ENCODE data around the gene RNF2. TPM values are rescaled to one million over a fixed set of nuclear protein-coding genes. Genes with fewer than 3 reads are reported as not detected.

RNF2 gene
- total and polyA plus RNA-seq, 2 donors (not counting 3 experiments of a cell fraction or from before 2014, with no cell fraction given) = 13.6 to 30.6 TPM

- BruUV-seq (replicated peaks) = no TSS peak
- no peaks in the 10 kb centered on the region for H4K20me1 ChIP-seq (replicated peaks; ENCODE audit: control insufficient read depth, extremely low read depth, insufficient read depth, low read length)
- H3K27ac ChIP-seq (ENCODE audit: insufficient read depth, low read depth, low read length) = no peak overlapping the region
- DNase-seq (ENCODE audit: low read depth, low spot score) (no peak), FAIRE-seq (no peak)
- H3K79me2 ChIP-seq (ENCODE audit: control insufficient read depth, insufficient read depth, low read length) = no peaks in the 10 kb centered on the region
- H3K27me3 ChIP-seq (ENCODE audit: control insufficient read depth in 2 of 2, insufficient read depth in 2 of 2, low read length in 2 of 2) = no peaks in the 10 kb centered on the region
- dilution Hi-C loops (cut with MboI; ENCODE audit: extremely low pct_ligation_motif_present, low sequenced_read_pairs) (no loop called here), intact Hi-C loops (cut with micrococcal nuclease) (no loop called here)
- H3K4me2 ChIP-seq (ENCODE audit: insufficient read depth, low read length) = no peak overlapping the region
- ChIA-PET CTCF (interaction anchor here (2.1 kb wide), 1 partner anchor 40 kb away, joined by 7 read pairs; no protein-coding TSS in a partner anchor), POLR2A (no interaction called here)
- no peak overlapping the region for H3K4me3 ChIP-seq (replicated peaks in 1 of 3; ENCODE audit: insufficient read depth in 1 of 3, low read depth in 1 of 3, low read length in 3 of 3)
- peaks cover 3% of the 10 kb centered on the region for H3K9me3 ChIP-seq (replicated peaks; ENCODE audit: control insufficient read depth, insufficient read depth, low read length)
- TF ChIP-seq MYC (IDR thresholded peaks at IDR 0.05; ENCODE audit: low read depth, low read length) (no peak), EZH2 (IDR thresholded peaks at IDR 0.05; ENCODE audit: borderline replicate concordance, low read depth, low read length, severe bottlenecking) (no peak), MAX (IDR thresholded peaks at IDR 0.05; ENCODE audit: insufficient read depth, insufficient read length) (no peak), JUN (IDR thresholded peaks at IDR 0.05; ENCODE audit: borderline replicate concordance, insufficient read depth, insufficient read length, low read depth) (no peak), GATA2 (IDR thresholded peaks at IDR 0.05; ENCODE audit: insufficient read depth, insufficient read length, low read depth, low read length) (no peak), POLR2AphosphoS5 (IDR thresholded peaks at IDR 0.05; ENCODE audit: insufficient read depth, low read depth, low read length) (no peak), POLR2A (IDR thresholded peaks at IDR 0.05; ENCODE audit: low read depth, low read length) (no peak), FOS (IDR thresholded peaks at IDR 0.05; ENCODE audit: borderline replicate concordance, insufficient read depth, low read length) (no peak)
- TF ChIP-seq, protein P1, sequence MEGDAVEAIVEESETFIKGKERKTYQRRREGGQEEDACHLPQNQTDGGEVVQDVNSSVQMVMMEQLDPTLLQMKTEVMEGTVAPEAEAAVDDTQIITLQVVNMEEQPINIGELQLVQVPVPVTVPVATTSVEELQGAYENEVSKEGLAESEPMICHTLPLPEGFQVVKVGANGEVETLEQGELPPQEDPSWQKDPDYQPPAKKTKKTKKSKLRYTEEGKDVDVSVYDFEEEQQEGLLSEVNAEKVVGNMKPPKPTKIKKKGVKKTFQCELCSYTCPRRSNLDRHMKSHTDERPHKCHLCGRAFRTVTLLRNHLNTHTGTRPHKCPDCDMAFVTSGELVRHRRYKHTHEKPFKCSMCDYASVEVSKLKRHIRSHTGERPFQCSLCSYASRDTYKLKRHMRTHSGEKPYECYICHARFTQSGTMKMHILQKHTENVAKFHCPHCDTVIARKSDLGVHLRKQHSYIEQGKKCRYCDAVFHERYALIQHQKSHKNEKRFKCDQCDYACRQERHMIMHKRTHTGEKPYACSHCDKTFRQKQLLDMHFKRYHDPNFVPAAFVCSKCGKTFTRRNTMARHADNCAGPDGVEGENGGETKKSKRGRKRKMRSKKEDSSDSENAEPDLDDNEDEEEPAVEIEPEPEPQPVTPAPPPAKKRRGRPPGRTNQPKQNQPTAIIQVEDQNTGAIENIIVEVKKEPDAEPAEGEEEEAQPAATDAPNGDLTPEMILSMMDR (IDR thresholded peaks at IDR 0.05; ENCODE audit: extremely low read depth in 1 of 2, insufficient read depth in 1 of 2, low read depth in 1 of 2, low read length in 2 of 2) = no peak
- no peak overlapping the region for H3K9ac ChIP-seq (replicated peaks; ENCODE audit: extremely low read depth, insufficient read depth, low read length)
- H3K4me1 ChIP-seq (ENCODE audit: control insufficient read depth, extremely low read depth, insufficient read depth, low read length) = no peaks in the 10 kb centered on the region
- H3K9me1 ChIP-seq (replicated peaks; ENCODE audit: control insufficient read depth, extremely low read depth, insufficient read depth, low read length) = no peaks in the 10 kb centered on the region
- no peaks in the 10 kb centered on the region for H3K36me3 ChIP-seq (ENCODE audit: control insufficient read depth in 2 of 2, extremely low read depth in 1 of 2, insufficient read depth in 2 of 2, low read length in 2 of 2)
- no peak overlapping the region for H2AFZ ChIP-seq (ENCODE audit: low read depth, low read length)
Observed at GRCh38 chr1:185129708-185130107, 84.3 kb downstream of the RNF2 start.
